GM18505 (cell line): Measurements from ENCODE around the gene MAP4K1.
"Not testable (repeated sequence)": the region's sequence is repeated elsewhere in the genome, so short reads cannot be mapped to it uniquely, and the experiment has no call there.

Experiments
- ATAC-seq: cut with Tn5 transposase; IDR thresholded peaks from one replicate; pipeline ENCODE4 v1.9.1; 2021; ENCODE audit not compliant: unreplicated experiment
- POLR2A ChIP-seq: IDR thresholded peaks from 4 replicates; pipeline ENCODE4 v1.6.1; 2011; ENCODE audit warnings: borderline replicate concordance; ENCODE audit not compliant: insufficient read depth, insufficient read length; ENCODE audit errors: extremely low read depth

Gene MAP4K1

DNA sequence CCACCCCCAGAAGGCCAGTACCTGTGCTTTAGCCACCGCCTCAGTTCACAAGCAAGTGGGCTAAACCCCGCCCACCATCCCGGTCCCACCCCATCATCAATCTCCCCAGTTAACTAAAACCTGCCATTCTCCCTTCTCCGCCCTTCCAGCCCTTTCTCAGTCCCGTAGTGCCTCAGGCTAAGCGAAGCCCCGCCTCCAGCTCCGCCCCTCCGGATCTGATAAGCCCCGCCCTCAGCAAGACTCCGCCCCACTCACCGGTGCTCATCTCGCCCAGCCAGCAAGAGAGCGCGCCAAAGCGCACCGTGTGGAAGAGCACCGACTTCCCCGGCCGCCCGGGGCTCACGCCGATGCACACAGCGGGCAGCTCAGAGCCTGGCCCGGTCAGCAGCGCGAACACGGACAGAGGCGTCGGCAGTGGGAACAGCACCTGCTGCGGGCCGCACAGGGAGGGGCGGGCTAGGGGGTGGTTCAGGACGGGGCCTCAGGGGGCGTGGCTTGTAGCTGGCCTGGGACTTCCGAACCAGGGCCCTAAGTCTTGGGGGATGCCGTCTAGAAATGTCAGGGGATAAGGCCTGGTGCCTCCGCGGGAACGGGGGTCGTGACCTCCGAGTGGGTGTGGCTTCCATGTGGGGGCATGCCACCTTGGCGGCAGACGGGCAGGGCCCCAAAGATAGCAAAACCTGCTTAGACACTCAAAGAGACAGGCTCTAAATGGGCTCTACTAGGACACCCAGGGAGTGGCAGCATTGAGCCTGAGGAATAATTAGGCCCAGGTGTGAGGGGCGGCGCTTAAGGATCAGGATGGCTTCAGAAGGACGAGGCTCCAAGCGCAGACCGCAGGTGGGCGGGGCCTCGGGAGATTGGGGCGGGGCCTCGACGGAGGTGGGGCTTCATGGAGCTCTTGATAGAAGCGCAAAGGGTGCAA, 21.4 kb downstream of the MAP4K1 start:
- TF ChIP-seq POLR2A = no peak
- ATAC-seq = no peak

DNA sequence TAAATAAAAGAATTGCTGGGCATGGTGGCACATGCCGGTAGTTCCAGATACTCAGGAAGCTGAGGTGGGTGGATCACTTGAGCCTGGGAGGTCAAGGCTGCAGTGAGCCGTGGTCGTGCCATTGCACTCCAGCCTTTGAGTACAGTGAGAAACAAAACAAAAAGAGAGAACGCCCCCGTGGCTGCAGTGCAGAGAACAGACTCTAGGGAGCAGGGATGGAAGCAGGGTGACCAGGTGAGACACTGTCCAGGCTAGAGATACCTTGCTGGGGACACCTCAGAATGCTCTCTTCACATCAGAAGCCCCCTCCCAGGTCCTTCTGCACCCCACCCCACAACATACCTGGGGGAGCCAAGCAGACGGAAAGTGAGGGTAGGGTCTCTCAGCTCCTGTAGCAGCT, 24.8 kb downstream of the MAP4K1 start:
- no peak for TF ChIP-seq POLR2A

DNA sequence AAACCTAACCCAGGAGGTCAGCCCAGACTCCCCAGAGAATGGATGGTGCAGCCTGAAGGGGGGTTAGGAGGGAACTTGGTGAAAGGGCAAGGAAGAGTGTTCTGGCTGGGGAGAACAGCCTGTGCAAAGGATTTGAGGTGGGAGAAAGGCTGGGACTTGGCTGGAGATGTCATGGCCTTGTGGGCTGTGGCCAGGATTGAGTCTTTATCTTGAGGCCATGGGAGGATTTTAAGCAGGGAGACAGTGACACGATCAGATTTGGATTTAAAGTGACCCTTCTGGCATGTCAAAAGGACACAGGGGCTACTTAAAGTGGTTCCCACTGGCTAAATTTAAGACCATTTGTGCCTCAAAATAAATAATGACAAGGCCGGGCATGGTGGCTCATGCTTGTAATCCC, 29.7 kb downstream of the MAP4K1 start:
- ATAC-seq = no peak

More for the DNA sequence above, 24.8 kb downstream of the MAP4K1 start:
- no peak for ATAC-seq

DNA sequence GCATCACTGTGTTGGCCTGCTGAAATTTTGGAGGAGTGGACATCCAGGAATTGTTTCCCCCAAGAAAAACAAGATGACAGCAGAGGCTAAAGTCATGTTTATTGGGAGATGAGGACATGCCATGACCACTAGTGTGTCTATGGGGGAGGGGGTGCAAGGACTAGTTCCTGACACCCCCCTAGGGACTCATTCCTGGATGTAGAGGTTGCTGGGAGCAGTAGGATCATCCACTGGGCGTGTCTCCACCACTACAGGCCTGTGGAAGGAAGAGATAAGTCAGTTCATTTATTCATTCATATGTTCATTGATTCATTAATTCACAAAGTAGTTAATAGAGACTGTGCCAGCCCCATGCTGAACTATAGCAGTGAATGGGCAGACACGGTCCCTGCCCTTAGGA, 30.2 kb downstream of the MAP4K1 start:
- no peak for TF ChIP-seq POLR2A
- ATAC-seq = no peak

More for the DNA sequence above, 29.7 kb downstream of the MAP4K1 start:
- TF ChIP-seq POLR2A = no peak

DNA sequence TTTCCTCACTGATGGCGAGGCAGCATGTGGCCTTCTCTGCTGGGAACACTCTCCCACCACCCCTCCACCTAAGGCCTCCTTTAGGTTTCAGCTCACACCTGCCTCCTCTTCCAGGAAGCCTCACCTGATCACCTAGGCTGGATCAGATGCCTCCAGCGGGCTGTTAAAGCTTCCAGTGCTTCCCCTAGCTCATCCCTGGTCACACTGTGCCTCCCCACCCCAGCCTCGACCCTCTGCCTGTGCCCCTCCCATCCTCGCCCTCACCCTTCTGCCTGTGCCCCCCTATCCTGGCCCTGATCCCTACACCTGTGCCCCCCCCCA, 33.8 kb downstream of the MAP4K1 start:
- no peak for TF ChIP-seq POLR2A
- no peak for ATAC-seq

DNA sequence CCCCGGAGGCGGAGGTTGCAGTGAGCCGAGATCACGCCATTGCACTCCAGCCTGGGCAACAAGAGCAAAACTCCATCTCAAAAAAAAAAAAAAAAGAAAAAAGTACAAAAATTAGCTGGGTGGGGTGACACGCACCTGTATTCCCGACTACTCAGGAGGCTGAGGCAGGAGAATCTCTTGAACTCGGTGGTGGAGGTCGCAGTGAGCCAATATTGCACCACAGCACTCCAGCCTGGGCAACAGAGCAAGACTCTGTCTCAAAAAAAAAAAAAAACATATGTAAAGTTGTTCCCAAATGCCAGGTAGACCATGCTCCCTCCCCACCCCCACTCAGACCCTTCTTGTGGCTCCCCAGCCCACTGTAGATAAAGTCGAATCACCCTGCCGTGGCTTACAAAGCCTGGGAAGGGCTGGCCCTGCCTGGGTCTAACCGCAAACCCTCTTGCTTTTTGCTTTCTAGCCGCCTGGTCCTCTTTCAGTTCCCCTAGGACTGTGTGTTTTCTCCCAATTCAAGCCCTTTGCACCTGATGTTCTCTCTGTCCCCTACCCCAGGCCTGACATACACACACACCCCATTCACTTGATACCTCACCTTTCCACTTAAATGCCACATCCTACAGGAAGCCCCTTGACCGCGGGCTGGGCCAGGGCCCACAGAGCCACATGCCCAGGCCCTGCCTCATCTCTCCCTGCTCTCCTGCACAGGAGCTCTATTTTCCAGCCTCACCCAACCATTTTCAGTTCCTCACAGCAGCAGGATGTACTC, 34.4 kb downstream of the MAP4K1 start:
- ATAC-seq = no peak
- no peak for TF ChIP-seq POLR2A

DNA sequence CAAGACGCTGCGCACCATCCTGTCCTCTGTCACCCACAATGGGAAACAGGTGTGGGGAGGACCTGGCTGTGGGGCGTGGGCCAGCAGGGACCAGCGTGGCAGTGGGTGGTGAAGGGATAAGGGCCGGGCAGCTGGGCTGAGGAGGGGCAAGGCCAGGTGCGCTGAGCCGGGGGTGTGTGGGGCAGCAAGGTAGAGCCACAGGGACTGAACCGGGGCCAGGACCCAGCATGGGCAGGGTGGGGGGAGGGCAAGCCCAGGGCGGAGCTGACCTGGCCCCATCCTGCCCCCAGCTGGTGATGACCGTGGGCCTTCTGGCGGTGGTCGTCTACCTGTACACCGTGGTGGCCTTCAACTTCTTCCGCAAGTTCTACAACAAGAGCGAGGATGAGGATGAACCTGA, 37.7 kb downstream of the MAP4K1 start:
- no peak for ATAC-seq
- no peak for TF ChIP-seq POLR2A

DNA sequence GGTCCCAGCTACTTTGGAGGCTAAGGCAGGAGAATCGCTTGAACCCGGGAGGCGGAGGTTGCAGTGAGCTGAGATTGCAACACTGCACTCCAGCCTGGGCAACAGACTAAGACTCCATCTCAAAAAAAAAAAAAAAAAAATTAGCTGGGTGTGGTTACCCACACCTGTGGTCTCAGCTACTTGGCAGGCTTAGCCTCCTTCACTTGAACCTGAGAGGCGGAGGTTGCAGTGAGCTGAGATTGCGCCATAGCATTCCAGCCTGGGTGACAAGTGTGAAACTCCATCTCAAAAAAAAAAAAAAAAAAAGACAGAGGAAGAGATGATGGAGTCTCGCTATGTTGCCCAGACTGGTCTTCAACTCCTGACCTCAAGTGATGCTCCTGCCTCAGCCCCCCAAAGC, 38.4 kb downstream of the MAP4K1 start:
- ATAC-seq = not testable (repeated sequence)

DNA sequence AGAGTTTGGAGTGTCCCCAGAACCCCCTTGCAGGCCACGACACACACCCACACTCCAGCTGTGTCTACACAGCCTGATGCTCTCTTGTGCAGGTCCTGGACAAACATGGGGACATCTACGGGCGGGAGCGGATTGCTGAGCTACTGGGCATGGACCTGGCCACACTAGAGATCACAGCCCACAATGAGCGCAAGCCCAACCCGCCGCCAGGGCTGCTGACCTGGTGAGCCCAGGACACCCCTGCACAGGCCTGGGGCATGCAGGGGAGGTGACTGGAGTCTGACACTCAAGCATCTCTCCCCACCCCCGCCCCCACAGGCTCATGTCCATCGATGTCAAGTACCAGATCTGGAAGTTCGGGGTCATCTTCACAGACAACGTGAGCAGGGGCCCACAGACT, 39.9 kb downstream of the MAP4K1 start:
- no peak for TF ChIP-seq POLR2A
- no peak for ATAC-seq

DNA sequence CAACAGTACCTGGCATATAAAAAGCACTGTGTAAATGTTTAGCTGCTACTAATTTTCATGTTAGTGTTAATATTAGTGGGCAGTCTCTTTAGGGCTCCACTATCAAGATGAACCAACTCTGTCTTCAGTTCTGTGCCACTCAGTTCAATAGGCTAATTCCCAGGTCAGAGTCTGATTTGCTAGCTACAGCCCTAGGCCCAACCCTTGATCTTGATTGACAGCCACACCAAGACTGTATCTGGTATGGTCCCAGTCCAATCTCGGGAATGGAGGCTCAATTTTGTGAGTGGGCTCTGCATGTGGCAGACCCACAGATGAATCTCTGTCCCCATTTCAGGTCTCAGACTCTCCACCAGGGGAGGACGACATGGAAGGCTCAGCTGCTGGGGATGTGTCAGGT, 46.1 kb downstream of the MAP4K1 start:
- TF ChIP-seq POLR2A = no peak
- no peak for ATAC-seq

DNA sequence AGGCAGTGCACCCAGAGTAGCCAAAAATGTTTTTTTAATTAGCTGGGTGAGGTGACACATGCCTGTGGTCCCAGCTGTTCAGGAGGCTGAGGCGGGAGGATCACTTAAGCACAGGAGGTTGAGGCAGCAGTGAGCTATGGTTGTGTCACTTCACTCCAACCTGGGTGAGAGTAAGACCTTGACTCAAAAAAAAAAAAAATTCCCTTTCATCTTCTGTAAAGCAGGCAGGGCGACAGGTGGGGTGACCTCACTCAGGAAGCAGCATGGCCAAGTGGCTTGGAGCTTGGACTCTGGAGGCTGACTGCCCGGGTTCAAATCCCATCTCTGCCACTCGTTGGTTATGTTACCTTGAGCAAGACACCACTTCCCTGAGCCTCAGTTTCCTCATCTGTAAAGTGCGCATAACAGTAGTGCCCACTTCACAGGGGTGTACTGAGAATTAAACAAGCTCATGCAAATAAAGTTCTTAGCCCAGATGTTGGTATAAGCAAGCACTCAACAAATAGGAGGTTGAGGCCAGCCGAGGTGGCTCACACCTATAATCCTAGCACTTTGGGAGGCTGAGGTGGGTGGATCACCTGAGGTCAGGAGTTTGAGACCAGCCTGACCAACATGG, 48.3 kb downstream of the MAP4K1 start:
- no peak for ATAC-seq
- no peak for TF ChIP-seq POLR2A

DNA sequence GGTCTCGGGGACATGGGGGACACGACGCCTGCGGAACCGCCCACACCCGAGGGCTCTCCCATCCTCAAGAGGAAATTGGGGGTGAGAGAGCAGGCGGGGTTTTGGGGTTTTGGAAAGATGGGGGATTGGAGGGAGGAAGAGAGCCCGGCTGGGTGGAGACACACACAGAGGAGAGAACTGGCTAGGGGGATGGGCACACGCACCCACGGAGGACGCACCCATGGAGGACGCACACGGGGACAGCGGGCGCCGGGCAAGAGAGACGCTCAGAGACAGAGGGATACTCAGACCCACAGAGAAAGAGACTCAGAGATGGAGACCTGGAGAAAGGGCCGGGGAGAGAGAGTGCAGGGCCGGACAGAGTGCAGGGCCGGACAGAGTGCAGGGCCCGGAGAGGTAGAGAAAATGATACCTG, 52.1 kb downstream of the MAP4K1 start:
- no peak for TF ChIP-seq POLR2A
- no peak for ATAC-seq

DNA sequence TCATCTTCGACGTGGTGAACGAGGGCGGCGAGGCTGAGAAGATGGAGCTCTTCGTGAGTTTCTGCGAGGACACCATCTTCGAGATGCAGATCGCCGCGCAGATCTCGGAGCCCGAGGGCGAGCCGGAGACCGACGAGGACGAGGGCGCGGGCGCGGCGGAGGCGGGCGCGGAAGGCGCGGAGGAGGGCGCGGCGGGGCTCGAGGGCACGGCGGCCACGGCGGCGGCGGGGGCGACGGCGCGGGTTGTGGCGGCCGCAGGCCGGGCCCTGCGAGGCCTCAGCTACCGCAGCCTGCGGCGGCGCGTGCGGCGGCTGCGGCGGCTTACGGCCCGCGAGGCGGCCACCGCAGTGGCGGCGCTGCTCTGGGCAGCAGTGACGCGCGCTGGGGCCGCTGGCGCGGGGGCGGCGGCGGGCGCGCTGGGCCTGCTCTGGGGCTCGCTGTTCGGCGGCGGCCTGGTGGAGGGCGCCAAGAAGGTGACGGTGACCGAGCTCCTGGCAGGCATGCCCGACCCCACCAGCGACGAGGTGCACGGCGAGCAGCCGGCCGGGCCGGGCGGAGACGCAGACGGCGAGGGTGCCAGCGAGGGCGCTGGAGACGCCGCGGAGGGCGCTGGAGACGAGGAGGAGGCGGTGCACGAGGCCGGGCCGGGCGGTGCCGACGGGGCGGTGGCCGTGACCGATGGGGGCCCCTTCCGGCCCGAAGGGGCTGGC, 52.6 kb downstream of the MAP4K1 start:
- TF ChIP-seq POLR2A = no peak
- ATAC-seq = no peak
